SU-DHL-6 (cell line): ENCODE results near the gene CDK18.

Source experiments
- H2AFZ ChIP-seq: fragments of 200-600 bp; sonication (generic); 2 replicates; pipeline ENCODE4 v1.6.1; 2014; ENCODE audit warnings: low read depth, mild to moderate bottlenecking, moderate library complexity, mixed read lengths, antibody characterized with exemption, low read length; ENCODE audit not compliant: severe bottlenecking
- H3F3A ChIP-seq: fragments of 200-600 bp; shearing (Covaris generic); 2 replicates; pipeline ENCODE4 v1.6.0; 2016; ENCODE audit warnings: antibody characterized with exemption, mild to moderate bottlenecking; ENCODE audit not compliant: insufficient read depth
- H3K27ac ChIP-seq: fragments of 200-600 bp; sonication (generic); 2 replicates; pipeline ENCODE4 v1.5.1; 2016; ENCODE audit warnings: low read depth, mild to moderate bottlenecking, low read length, moderate library complexity, mixed read lengths
- H3K27me3 ChIP-seq: fragments of 200-600 bp; sonication (generic), shearing (Covaris generic); 2 replicates; pipeline ENCODE4 v1.6.0; 2014; ENCODE audit warnings: mild to moderate bottlenecking, low read length
- H3K36me3 ChIP-seq: fragments of 200-600 bp; sonication (generic); 2 replicates; pipeline ENCODE4 v1.6.1; 2014; ENCODE audit warnings: mild to moderate bottlenecking, low read length, mixed read lengths
- H3K4me2 ChIP-seq: fragments of 300-600, 200-600 bp; shearing (Covaris generic), sonication (generic); 2 replicates; pipeline ENCODE4 v1.6.0; 2014; ENCODE audit warnings: low read length, low read depth, mild to moderate bottlenecking; ENCODE audit not compliant: poor library complexity, severe bottlenecking
- H3K4me3 ChIP-seq: fragments of 200-600 bp; sonication (generic); 2 replicates; pipeline ENCODE4 v1.5.1; 2014; ENCODE audit warnings: antibody characterized with exemption, low read length, mild to moderate bottlenecking, mixed read lengths; ENCODE audit not compliant: insufficient read depth, poor library complexity, severe bottlenecking
- H3K79me2 ChIP-seq: fragments of 200-600 bp; sonication (generic); 2 replicates; pipeline ENCODE4 v1.6.1; 2014; ENCODE audit warnings: mild to moderate bottlenecking, low read length, moderate library complexity; ENCODE audit not compliant: insufficient read depth
- H3K9ac ChIP-seq: fragments of 200-600 bp; sonication (generic); 2 replicates; pipeline ENCODE4 v1.7.0; 2014; ENCODE audit warnings: mild to moderate bottlenecking, low read length
- H3K9me2 ChIP-seq: fragments of 200-600 bp; sonication (generic); replicated peaks from 2 replicates; pipeline ENCODE4 v1.6.1; 2014; ENCODE audit warnings: low read length; ENCODE audit not compliant: insufficient read depth
- H3K9me3 ChIP-seq: fragments of 200-600 bp; sonication (generic); 2 replicates; pipeline ENCODE4 v1.6.1; 2014; ENCODE audit warnings: low read length, mixed read lengths; ENCODE audit not compliant: insufficient read depth
- H4K20me1 ChIP-seq: fragments of 200-600 bp; sonication (generic); 2 replicates; pipeline ENCODE4 v1.6.1; 2014; ENCODE audit warnings: low read depth, mild to moderate bottlenecking, antibody characterized with exemption, low read length, moderate library complexity, mixed read lengths
- CTCF ChIP-seq: fragments of 200-600 bp; sonication (generic); IDR thresholded peaks from one replicate; pipeline ENCODE4 v1.5.1; 2017; ENCODE audit warnings: antibody characterized with exemption, mild to moderate bottlenecking, low read length, moderate library complexity; ENCODE audit not compliant: insufficient read depth, poor library complexity, severe bottlenecking
- EZH2phosphoT487 ChIP-seq: fragments of 200-600 bp; sonication (generic), shearing (Covaris generic); conservative IDR thresholded peaks from 2 replicates; pipeline ENCODE4 v1.6.1; 2018; ENCODE audit warnings: mild to moderate bottlenecking, antibody characterized with exemption, low read length, moderate library complexity, mixed read lengths

CDK18 gene

GRCh38 chr1:205546541-205546940 is 42.1 kb downstream of the CDK18 start:
- Histone ChIP-seq H3K27me3 (no peaks in the 10 kb centered on the region), H3F3A (no peaks in the 10 kb centered on the region), H3K9ac (no peak overlapping the region), H3K27ac (no peak overlapping the region), H2AFZ (no peak overlapping the region), H3K36me3 (no peaks in the 10 kb centered on the region), H3K79me2 (no peaks in the 10 kb centered on the region), H3K9me3 (no peaks in the 10 kb centered on the region), H4K20me1 (no peaks in the 10 kb centered on the region), H3K4me2 (no peak overlapping the region), H3K9me2 (no peaks in the 10 kb centered on the region), H3K4me3 (no peak overlapping the region)
- TF ChIP-seq CTCF: no peak
- TF ChIP-seq EZH2phosphoT487: no peak

- H3K9ac ChIP-seq: no peak overlapping the region
- no peaks in the 10 kb centered on the region for H3K79me2 ChIP-seq
- no peak for TF ChIP-seq EZH2phosphoT487
- TF ChIP-seq CTCF: no peak
- H3K27me3 ChIP-seq: no peaks in the 10 kb centered on the region
- H3K9me3 ChIP-seq: no peaks in the 10 kb centered on the region
- no peak overlapping the region for H3K4me2 ChIP-seq
- no peak overlapping the region for H3K4me3 ChIP-seq
- no peaks in the 10 kb centered on the region for H4K20me1 ChIP-seq
- no peak overlapping the region for H3K27ac ChIP-seq
- H3K9me2 ChIP-seq: no peaks in the 10 kb centered on the region
- no peak overlapping the region for H2AFZ ChIP-seq
- no peaks in the 10 kb centered on the region for H3K36me3 ChIP-seq
- no peaks in the 10 kb centered on the region for H3F3A ChIP-seq
Measured at GRCh38 chr1:205547936-205548827, 43.7 kb downstream of the CDK18 start.

GRCh38 chr1:205554026-205554811 is 49.8 kb downstream of the CDK18 start:
- H3K27ac ChIP-seq: no peak overlapping the region

More at GRCh38 chr1:205554026-205554811, 49.8 kb downstream of the CDK18 start:
- Histone ChIP-seq H3K9ac (no peak overlapping the region), H3K9me2 (no peaks in the 10 kb centered on the region), H2AFZ (no peak overlapping the region), H3K27me3 (no peaks in the 10 kb centered on the region), H4K20me1 (no peaks in the 10 kb centered on the region), H3K79me2 (no peaks in the 10 kb centered on the region), H3F3A (no peaks in the 10 kb centered on the region), H3K4me2 (no peak overlapping the region), H3K36me3 (no peaks in the 10 kb centered on the region), H3K9me3 (no peaks in the 10 kb centered on the region), H3K4me3 (no peak overlapping the region)
- no peak for TF ChIP-seq CTCF
- no peak for TF ChIP-seq EZH2phosphoT487
